GM12891 (cell line): ENCODE measurements around the gene GTF2A2.

Experiments used
- POLR2A ChIP-seq: IDR thresholded peaks from 2 replicates; pipeline ENCODE4 v1.6.1; 2011; ENCODE audit warnings: low read depth, low read length, control low read depth
- POU2F2 ChIP-seq: IDR thresholded peaks from 2 replicates; pipeline ENCODE4 v1.6.1; 2011; ENCODE audit warnings: low read depth, mild to moderate bottlenecking, control low read depth, low read length, moderate library complexity

- TF ChIP-seq POLR2A (no peak), POU2F2 (no peak)
These were observed 41.7 kb downstream of the GTF2A2 start for GRCh38 chr15:59615661-59616060.
